GM12878 (cell line): ENCODE measurements around the gene NOTCH3. TPM values are rescaled to one million over a fixed set of nuclear protein-coding genes. Genes with fewer than 3 reads are reported as not detected.

Experiments
- ATAC-seq: fragments of 200-7000 bp; cut with Tn5 transposase; 3 replicates; pipeline ENCODE4 v1.9.1; 2020; ENCODE audit warnings: mild to moderate bottlenecking, moderate library complexity
- BruUV-seq: library from RNA; stranded (reverse); fragments of 400-500 nt; replicated peaks from 2 replicates; lab custom pipeline; 2021; lab: Mats Ljungman, UMichigan
- CTCF ChIA-PET: fragments of 300-600 bp; sonication (Branson Sonifier 250); formaldehyde crosslinking; extraction: SDS; loops from one replicate; lab custom pipeline; 2021; ENCODE audit warnings: inconsistent platforms; lab: Yijun Ruan, JAX
- POLR2A ChIA-PET: fragments of 350-600 bp; formaldehyde crosslinking; extraction: SDS; loops from one replicate; lab custom pipeline; 2021; ENCODE audit warnings: inconsistent platforms; lab: Charles Lee
- RAD21 ChIA-PET: fragments of 300-600 bp; sonication (Branson Sonifier 250); formaldehyde crosslinking; loops from one replicate; lab custom pipeline; 2023; ENCODE audit warnings: antibody characterized with exemption; ENCODE audit not compliant: unreplicated experiment; lab: Charles Lee
- SMC1A ChIA-PET: fragments of 300-600 bp; sonication (Branson Sonifier 250); formaldehyde crosslinking; loops from one replicate; lab custom pipeline; 2023; ENCODE audit not compliant: unreplicated experiment, uncharacterized antibody; lab: Charles Lee
- DNase-seq: peaks from one replicate; pipeline ENCODE4 v3.0.0-alpha.2; 2011; ENCODE audit warnings: low read depth, low spot score
- FAIRE-seq: peaks from 3 replicates; lab custom pipeline; 2011; peaks lifted over from hg19 to GRCh38; lab: Jason Lieb, UNC
- H2AFZ ChIP-seq: 2 replicates; pipeline ENCODE4 v1.6.0; 2011; ENCODE audit warnings: low read depth, low read length, control low read depth; ENCODE audit not compliant: control insufficient read depth
- H3K27ac ChIP-seq: 2 replicates; pipeline ENCODE4 v1.5.1; 2011; ENCODE audit warnings: control low read depth; ENCODE audit not compliant: control insufficient read depth, insufficient read depth
- H3K27me3 ChIP-seq, 2 experiments: replicated peaks in 1 of 2; 2 replicates each; pipeline versions ENCODE4 v1.6.0 to v1.6.1; 2011; ENCODE audit warnings: low read length in 1 of 2; ENCODE audit not compliant: control insufficient read depth in 2 of 2, insufficient read depth in 2 of 2
- H3K36me3 ChIP-seq, 2 experiments: 2 replicates each; pipeline ENCODE4 v1.5.1; 2011; ENCODE audit warnings: low read length in 1 of 2; ENCODE audit not compliant: control insufficient read depth in 2 of 2, insufficient read depth in 2 of 2
- H3K4me1 ChIP-seq: 2 replicates; pipeline ENCODE4 v1.6.1; 2011; ENCODE audit warnings: mild to moderate bottlenecking, low read length, moderate library complexity, mixed read lengths; ENCODE audit not compliant: control insufficient read depth, insufficient read depth
- H3K4me2 ChIP-seq: 2 replicates; pipeline ENCODE4 v1.6.0; 2011; ENCODE audit warnings: control low read depth; ENCODE audit not compliant: control insufficient read depth, insufficient read depth
- H3K4me3 ChIP-seq: fragments of 200-600 bp; sonication (generic); 2 replicates; pipeline ENCODE4 v1.5.1; 2016
- H3K79me2 ChIP-seq: 2 replicates; pipeline ENCODE4 v1.6.0; 2011; ENCODE audit warnings: low read length; ENCODE audit not compliant: control insufficient read depth, insufficient read depth
- H3K9ac ChIP-seq: 2 replicates; pipeline ENCODE4 v1.8.0; 2011; ENCODE audit warnings: low read length, control low read depth, mixed read lengths; ENCODE audit not compliant: control insufficient read depth, insufficient read depth
- H3K9me3 ChIP-seq: replicated peaks from 3 replicates; pipeline ENCODE4 v1.5.1; 2011; ENCODE audit warnings: mild to moderate bottlenecking, low read length; ENCODE audit not compliant: control insufficient read depth, insufficient read depth
- H4K20me1 ChIP-seq: 2 replicates; pipeline ENCODE4 v1.6.0; 2011; ENCODE audit not compliant: control insufficient read depth, insufficient read depth
- ESRRA ChIP-seq: IDR thresholded peaks from 2 replicates; pipeline ENCODE4 v1.6.1; 2012; ENCODE audit warnings: mild to moderate bottlenecking, low read length, improper control_type of control experiment
- KAT2A ChIP-seq: conservative IDR thresholded peaks from 2 replicates; pipeline ENCODE4 v1.6.1; 2011; ENCODE audit warnings: low read depth, low read length; ENCODE audit not compliant: control insufficient read depth
- MEF2B ChIP-seq: fragments of 450-650 bp; IDR thresholded peaks from 2 replicates; pipeline ENCODE4 v1.6.1; 2018; ENCODE audit warnings: mild to moderate bottlenecking, moderate library complexity; ENCODE audit not compliant: partially characterized antibody, poor library complexity, severe bottlenecking
- RAD21 ChIP-seq: IDR thresholded peaks from 2 replicates; pipeline ENCODE4 v1.6.1; 2011; ENCODE audit warnings: mild to moderate bottlenecking, low read depth, low read length, moderate library complexity; ENCODE audit not compliant: insufficient read depth
- SREBF2 ChIP-seq: IDR thresholded peaks from 2 replicates; pipeline ENCODE4 v1.6.1; 2012; ENCODE audit warnings: mild to moderate bottlenecking, low read length
- SRF ChIP-seq, 2 experiments: IDR thresholded peaks; 2 replicates each; pipeline ENCODE4 v1.6.1; 2011; ENCODE audit warnings: low read depth in 2 of 2, low read length in 2 of 2, mild to moderate bottlenecking in 1 of 2, moderate library complexity in 1 of 2
- SUPT20H ChIP-seq: IDR thresholded peaks from 2 replicates; pipeline ENCODE4 v1.6.1; 2011; ENCODE audit warnings: low read depth, mild to moderate bottlenecking, low read length, moderate library complexity, borderline replicate concordance; ENCODE audit not compliant: control insufficient read depth
- SUZ12 ChIP-seq: fragments of 200-600 bp; sonication (generic); IDR thresholded peaks from one replicate; pipeline ENCODE4 v1.6.1; 2018; ENCODE audit warnings: antibody characterized with exemption, mild to moderate bottlenecking; ENCODE audit not compliant: unreplicated experiment
- ZNF622 ChIP-seq: fragments of 450-650 bp; IDR thresholded peaks from 2 replicates; pipeline ENCODE4 v1.6.1; 2017; ENCODE audit warnings: mild to moderate bottlenecking, inconsistent platforms
- WGBS: methylation state at CpG from one replicate; pipeline ENCODE4 v1.1.6; 2016; ENCODE audit warnings: low lambda C conversion rate; ENCODE audit not compliant: insufficient replicate concordance, insufficient coverage; ENCODE audit errors: missing lambda C conversion rate; 5-methylcytosine and 5-hydroxymethylcytosine counted together
- in situ Hi-C: fragments of 300-500 bp; cut with MboI; formaldehyde crosslinking; loops from 9 replicates; pipeline ENCODE4 v1.14.3; 2018; ENCODE audit warnings: mixed read lengths
- intact Hi-C: fragments of 100-400 bp; cut with micrococcal nuclease; formaldehyde crosslinking; loops from one replicate; pipeline ENCODE4 v1.14.2; 2022; ENCODE audit not compliant: unreplicated experiment
- polyA plus RNA-seq, 11 experiments: library from polyadenylated mRNA; depleted of rRNA in 4 of 11; unstranded in 6 of 11; stranded (reverse) in 5 of 11; fragments of >200 nt; fragmentation: Nextera tagmentation in 4 of 11; fragmentation: Illumina TruSeq in 1 of 11; extraction: Ambion mirVana in 4 of 11; extraction: Trizol in 1 of 11; gene quantifications; 1 replicate in 1 of 11; 2 replicates in 10 of 11; pipeline versions ENCODE4 v1.2.1 to v1.2.3, GENCODE V29; 2011 to 2016; ENCODE audit warnings: inconsistent platforms in 2 of 11, missing spikeins in 2 of 11, low read depth in 1 of 11
- total RNA-seq, 4 experiments: library from RNA; depleted of rRNA in 3 of 4; stranded (reverse); fragments of >200 nt in 3 of 4; fragmentation: Illumina TruSeq in 1 of 4; extraction: Trizol in 1 of 4; gene quantifications; 2 replicates each; pipeline versions ENCODE4 v1.2.1 to v1.2.3, GENCODE V29; 2013 to 2021
- TF ChIP-seq, protein P1 (sequence below): fragments of 450-650 bp; IDR thresholded peaks from 2 replicates; pipeline ENCODE4 v1.6.1; 2017; ENCODE audit warnings: low read depth, mild to moderate bottlenecking, moderate library complexity
- TF ChIP-seq, protein P2 (sequence below): fragments of 450-650 bp; formaldehyde crosslinking; IDR thresholded peaks from 2 replicates; pipeline ENCODE4 v1.4.0; 2022; ENCODE audit warnings: mild to moderate bottlenecking, moderate library complexity

Gene NOTCH3
- total and polyA plus RNA-seq, 10 of the 15 experiments (the other 5 are each of a cell fraction or from before 2014, with no cell fraction given): 0.01 to 0.42 (median 0.10) TPM; not detected in 5

DNA sequence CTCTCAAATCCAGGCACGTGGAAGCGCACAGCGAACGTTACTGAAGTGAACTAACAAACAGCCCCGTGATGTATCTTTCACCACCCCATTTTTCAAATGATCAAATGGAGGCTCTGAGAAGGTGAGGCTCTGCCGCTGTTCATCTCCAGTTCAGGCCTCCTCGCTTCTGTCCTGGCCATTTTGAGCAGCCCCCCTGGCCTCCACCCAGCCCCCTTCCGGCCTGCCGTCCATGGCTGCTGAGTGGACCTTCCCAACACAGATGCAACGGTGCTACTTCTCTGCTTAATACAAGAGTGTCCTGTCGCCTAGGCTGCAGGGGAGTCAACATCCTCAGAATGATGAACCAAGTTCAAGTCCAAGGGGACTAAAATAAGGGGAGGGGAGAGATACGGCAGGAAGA is 83.9 kb downstream of the NOTCH3 start:
- BruUV-seq: no TSS peak
- Histone ChIP-seq H4K20me1 (no peaks in the 10 kb centered on the region), H2AFZ (no peak overlapping the region), H3K36me3 (peaks cover 5 to 11% of the 10 kb centered on the region in 2 experiments; a peak in 3 of 4 replicates), H3K9me3 (no peaks in the 10 kb centered on the region), H3K4me2 (no peak overlapping the region), H3K4me3 (no peak overlapping the region), H3K27me3 (no peaks in the 10 kb centered on the region), H3K9ac (no peak overlapping the region), H3K79me2 (no peaks in the 10 kb centered on the region), H3K4me1 (no peaks in the 10 kb centered on the region), H3K27ac (no peak overlapping the region)
- TF ChIP-seq SRF (IDR thresholded peaks at IDR 0.05; ENCODE audit: low read depth in 2 of 2, low read length in 2 of 2): no peak
- TF ChIP-seq, protein P1, sequence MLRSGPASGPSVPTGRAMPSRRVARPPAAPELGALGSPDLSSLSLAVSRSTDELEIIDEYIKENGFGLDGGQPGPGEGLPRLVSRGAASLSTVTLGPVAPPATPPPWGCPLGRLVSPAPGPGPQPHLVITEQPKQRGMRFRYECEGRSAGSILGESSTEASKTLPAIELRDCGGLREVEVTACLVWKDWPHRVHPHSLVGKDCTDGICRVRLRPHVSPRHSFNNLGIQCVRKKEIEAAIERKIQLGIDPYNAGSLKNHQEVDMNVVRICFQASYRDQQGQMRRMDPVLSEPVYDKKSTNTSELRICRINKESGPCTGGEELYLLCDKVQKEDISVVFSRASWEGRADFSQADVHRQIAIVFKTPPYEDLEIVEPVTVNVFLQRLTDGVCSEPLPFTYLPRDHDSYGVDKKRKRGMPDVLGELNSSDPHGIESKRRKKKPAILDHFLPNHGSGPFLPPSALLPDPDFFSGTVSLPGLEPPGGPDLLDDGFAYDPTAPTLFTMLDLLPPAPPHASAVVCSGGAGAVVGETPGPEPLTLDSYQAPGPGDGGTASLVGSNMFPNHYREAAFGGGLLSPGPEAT: no peak
- no peak for TF ChIP-seq SUPT20H
- no peak for TF ChIP-seq SUZ12
- TF ChIP-seq ZNF622: no peak
- TF ChIP-seq, protein P2, sequence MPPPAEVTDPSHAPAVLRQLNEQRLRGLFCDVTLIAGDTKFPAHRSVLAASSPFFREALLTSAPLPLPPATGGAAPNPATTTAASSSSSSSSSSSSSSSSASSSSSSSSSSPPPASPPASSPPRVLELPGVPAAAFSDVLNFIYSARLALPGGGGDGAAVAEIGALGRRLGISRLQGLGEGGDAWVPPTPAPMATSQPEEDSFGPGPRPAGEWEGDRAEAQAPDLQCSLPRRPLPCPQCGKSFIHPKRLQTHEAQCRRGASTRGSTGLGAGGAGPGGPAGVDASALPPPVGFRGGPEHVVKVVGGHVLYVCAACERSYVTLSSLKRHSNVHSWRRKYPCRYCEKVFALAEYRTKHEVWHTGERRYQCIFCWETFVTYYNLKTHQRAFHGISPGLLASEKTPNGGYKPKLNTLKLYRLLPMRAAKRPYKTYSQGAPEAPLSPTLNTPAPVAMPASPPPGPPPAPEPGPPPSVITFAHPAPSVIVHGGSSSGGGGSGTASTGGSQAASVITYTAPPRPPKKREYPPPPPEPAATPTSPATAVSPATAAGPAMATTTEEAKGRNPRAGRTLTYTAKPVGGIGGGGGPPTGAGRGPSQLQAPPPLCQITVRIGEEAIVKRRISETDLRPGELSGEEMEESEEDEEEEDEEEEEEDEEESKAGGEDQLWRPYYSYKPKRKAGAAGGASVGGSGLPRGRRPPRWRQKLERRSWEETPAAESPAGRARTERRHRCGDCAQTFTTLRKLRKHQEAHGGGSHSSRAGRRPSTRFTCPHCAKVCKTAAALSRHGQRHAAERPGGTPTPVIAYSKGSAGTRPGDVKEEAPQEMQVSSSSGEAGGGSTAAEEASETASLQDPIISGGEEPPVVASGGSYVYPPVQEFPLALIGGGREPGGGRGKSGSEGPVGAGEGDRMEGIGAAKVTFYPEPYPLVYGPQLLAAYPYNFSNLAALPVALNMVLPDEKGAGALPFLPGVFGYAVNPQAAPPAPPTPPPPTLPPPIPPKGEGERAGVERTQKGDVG (CRISPR knock-in tag): no peak
- no peak for TF ChIP-seq RAD21
- TF ChIP-seq MEF2B: no peak
- TF ChIP-seq ESRRA: no peak
- TF ChIP-seq SREBF2: no peak
- no peak for TF ChIP-seq KAT2A
- DNase-seq (no peak), FAIRE-seq (no peak), ATAC-seq (no peak)
- RAD21 ChIA-PET: no interaction called here
- intact Hi-C loops (no loop called here), in situ Hi-C loops (no loop called here)
- CTCF ChIA-PET: interaction anchor here (0.8 to 0.9 kb wide), 2 partner anchors 16 to 248 kb away, joined by 3 to 4 read pairs; no protein-coding TSS in a partner anchor
- WGBS: 88% methylated on average over 12 of the region's 12 CpGs
- SMC1A ChIA-PET: no interaction called here
- POLR2A ChIA-PET: no interaction called here
